OCI-LY1 (cell line): ENCODE results near the gene NRIP1.

Experiments
- H2AFZ ChIP-seq: fragments of 200-600 bp; sonication (generic), shearing (Covaris generic); 2 replicates; pipeline ENCODE4 v1.6.0; 2014; ENCODE audit warnings: antibody characterized with exemption, mild to moderate bottlenecking, low read length
- H3F3A ChIP-seq: fragments of 200-600 bp; sonication (generic), shearing (Covaris generic); 2 replicates; pipeline ENCODE4 v1.6.0; 2014; ENCODE audit warnings: mild to moderate bottlenecking, antibody characterized with exemption, low read length, moderate library complexity; ENCODE audit not compliant: insufficient read depth
- H3K27ac ChIP-seq: fragments of 200-600 bp; sonication (generic); 2 replicates; pipeline ENCODE4 v1.5.1; 2014; ENCODE audit warnings: low read length, mixed run types, mild to moderate bottlenecking, low read depth; ENCODE audit not compliant: poor library complexity, severe bottlenecking
- H3K27me3 ChIP-seq: fragments of 200-600 bp; sonication (generic); 2 replicates; pipeline ENCODE4 v1.6.0; 2014; ENCODE audit warnings: antibody characterized with exemption, mild to moderate bottlenecking, low read length, moderate library complexity; ENCODE audit not compliant: insufficient read depth
- H3K36me3 ChIP-seq: fragments of 200-600 bp; sonication (generic); 2 replicates; pipeline ENCODE4 v1.6.1; 2014; ENCODE audit warnings: mild to moderate bottlenecking, antibody characterized with exemption, low read length, moderate library complexity, mixed read lengths; ENCODE audit not compliant: insufficient read depth
- H3K4me1 ChIP-seq: fragments of 200-600 bp; sonication (generic); 2 replicates; pipeline ENCODE4 v1.5.1; 2014; ENCODE audit warnings: mild to moderate bottlenecking, low read length, moderate library complexity; ENCODE audit not compliant: insufficient read depth, severe bottlenecking
- H3K4me2 ChIP-seq: fragments of 200-600 bp; sonication (generic), shearing (Covaris generic); 2 replicates; pipeline ENCODE4 v1.6.1; 2014; ENCODE audit warnings: low read length
- H3K4me3 ChIP-seq: fragments of 200-600 bp; sonication (generic); 2 replicates; pipeline ENCODE4 v1.5.1; 2014; ENCODE audit warnings: low read length, low read depth, mild to moderate bottlenecking, mixed read lengths; ENCODE audit not compliant: poor library complexity, severe bottlenecking
- H3K79me2 ChIP-seq: fragments of 200-600 bp; shearing (Covaris generic); 2 replicates; pipeline ENCODE4 v1.6.1; 2016; ENCODE audit warnings: mixed run types, low read length, mixed read lengths; ENCODE audit not compliant: insufficient read depth
- H3K9ac ChIP-seq: fragments of 200-600 bp; sonication (generic), shearing (Covaris generic); 2 replicates; pipeline ENCODE4 v1.6.1; 2014; ENCODE audit warnings: mild to moderate bottlenecking, low read length, mixed read lengths
- H3K9me2 ChIP-seq: fragments of 200-600 bp; sonication (generic), shearing (Covaris generic); 2 replicates; pipeline ENCODE4 v1.6.1; 2014; ENCODE audit warnings: low read depth, mild to moderate bottlenecking, low read length, mixed read lengths
- H3K9me3 ChIP-seq: fragments of 200-600 bp; shearing (Covaris generic); 2 replicates; pipeline ENCODE4 v1.6.1; 2014; ENCODE audit warnings: low read length, mixed read lengths
- H4K20me1 ChIP-seq: fragments of 200-600 bp; sonication (generic), shearing (Covaris generic); 2 replicates; pipeline ENCODE4 v1.6.0; 2016; ENCODE audit warnings: mild to moderate bottlenecking, low read length; ENCODE audit not compliant: insufficient read depth
- CTCF ChIP-seq: fragments of 200-600 bp; sonication (generic), shearing (Covaris generic); IDR thresholded peaks from 2 replicates; pipeline ENCODE4 v1.5.1; 2017; ENCODE audit warnings: mild to moderate bottlenecking, antibody characterized with exemption, low read length, moderate library complexity, mixed read lengths
- EZH2 ChIP-seq: fragments of 200-600 bp; sonication (generic), shearing (Covaris generic); IDR thresholded peaks from 2 replicates; pipeline ENCODE4 v1.8.0; 2017; ENCODE audit warnings: borderline replicate concordance, mixed run types, mild to moderate bottlenecking, antibody characterized with exemption, low read length, moderate library complexity, mixed read lengths

NRIP1 gene

GRCh38 chr21:15001113-15001512 is 63.7 kb downstream of the NRIP1 start:
- H3K4me1 ChIP-seq: no peaks in the 10 kb centered on the region
- no peak for TF ChIP-seq CTCF
- no peak for TF ChIP-seq EZH2
- no peaks in the 10 kb centered on the region for H3K27me3 ChIP-seq
- no peak overlapping the region for H3K9ac ChIP-seq
- H3K4me3 ChIP-seq: no peak overlapping the region
- H3F3A ChIP-seq: no peaks in the 10 kb centered on the region
- no peak overlapping the region for H2AFZ ChIP-seq
- no peaks in the 10 kb centered on the region for H3K9me3 ChIP-seq
- no peaks in the 10 kb centered on the region for H3K79me2 ChIP-seq
- no peak overlapping the region for H3K27ac ChIP-seq
- H4K20me1 ChIP-seq: no peaks in the 10 kb centered on the region
- H3K4me2 ChIP-seq: no peak overlapping the region
- no peaks in the 10 kb centered on the region for H3K36me3 ChIP-seq
- no peaks in the 10 kb centered on the region for H3K9me2 ChIP-seq

- no peak overlapping the region for H3K27ac ChIP-seq
- no peaks in the 10 kb centered on the region for H3K27me3 ChIP-seq
- no peak overlapping the region for H3K4me3 ChIP-seq
- no peaks in the 10 kb centered on the region for H3K36me3 ChIP-seq
- TF ChIP-seq CTCF: no peak
- no peak for TF ChIP-seq EZH2
- H3K9me3 ChIP-seq: no peaks in the 10 kb centered on the region
- no peaks in the 10 kb centered on the region for H4K20me1 ChIP-seq
- H3K4me1 ChIP-seq: no peaks in the 10 kb centered on the region
- H3K9ac ChIP-seq: no peak overlapping the region
- H3K4me2 ChIP-seq: no peak overlapping the region
- H2AFZ ChIP-seq: no peak overlapping the region
- H3F3A ChIP-seq: no peaks in the 10 kb centered on the region
- H3K79me2 ChIP-seq: no peaks in the 10 kb centered on the region
- H3K9me2 ChIP-seq: no peaks in the 10 kb centered on the region
Measured at GRCh38 chr21:15000081-15000480, 64.7 kb downstream of the NRIP1 start.

GRCh38 chr21:14998784-14999183 is 66.0 kb downstream of the NRIP1 start:
- Histone ChIP-seq H3K9me2 (no peaks in the 10 kb centered on the region), H4K20me1 (no peaks in the 10 kb centered on the region), H3K4me3 (no peak overlapping the region), H3K79me2 (no peaks in the 10 kb centered on the region), H3K4me2 (no peak overlapping the region), H3K9ac (no peak overlapping the region), H3K27ac (no peak overlapping the region), H3F3A (no peaks in the 10 kb centered on the region), H3K4me1 (no peaks in the 10 kb centered on the region), H2AFZ (no peak overlapping the region), H3K9me3 (no peaks in the 10 kb centered on the region), H3K27me3 (no peaks in the 10 kb centered on the region), H3K36me3 (no peaks in the 10 kb centered on the region)
- no peak for TF ChIP-seq EZH2
- TF ChIP-seq CTCF: no peak
